Thyroid gland (tissue), 4 donors: ENCODE data around the gene GPR162. TPM values are rescaled to one million over a fixed set of nuclear protein-coding genes. Genes with fewer than 3 reads are reported as not detected.
"Not testable (repeated sequence)": the region's sequence is repeated elsewhere in the genome, so short reads cannot be mapped to it uniquely, and the experiment has no call there.

Source experiments
- DNase-seq, 2 donors: peaks; one replicate each; pipeline ENCODE4 v3.0.0-alpha.2; 2019
- H3K27ac ChIP-seq, 3 donors: fragments of 200-600 bp; sonication (generic); 1 replicate in 2 of 3; 2 replicates in 1 of 3; pipeline ENCODE4 v1.5.1; 2016 to 2019; ENCODE audit warnings: mild to moderate bottlenecking in 1 of 3, moderate library complexity in 1 of 3
- H3K27me3 ChIP-seq: fragments of 200-600 bp; sonication (generic); one replicate; pipeline ENCODE4 v1.5.1; 2019
- H3K36me3 ChIP-seq, 2 donors: fragments of 200-600 bp; sonication (generic); one replicate each; pipeline ENCODE4 v1.5.1; 2016 to 2019
- H3K4me1 ChIP-seq, 2 donors: fragments of 200-600 bp; sonication (generic); one replicate each; pipeline ENCODE4 v1.5.1; 2017 to 2019
- H3K4me3 ChIP-seq, 3 donors: fragments of 200-600 bp; sonication (generic); replicated peaks in 1 of 3; 1 replicate in 2 of 3; 2 replicates in 1 of 3; pipeline ENCODE4 v1.5.1; 2016; ENCODE audit warnings: mild to moderate bottlenecking in 1 of 3
- H3K9me3 ChIP-seq: fragments of 200-600 bp; sonication (generic); one replicate; pipeline ENCODE4 v1.5.1; 2017
- CTCF ChIP-seq, 6 experiments: fragments of 200-600 bp in 3 of 6; fragments of 450-650 bp in 3 of 6; sonication (generic) in 3 of 6; IDR thresholded peaks; one replicate each; pipeline ENCODE4 v1.5.1; 2016 to 2019; ENCODE audit warnings: antibody characterized with exemption in 6 of 6, mild to moderate bottlenecking in 2 of 6, inconsistent platforms in 1 of 6, moderate library complexity in 1 of 6
- POLR2A ChIP-seq, 2 donors: fragments of 450-650 bp; IDR thresholded peaks; one replicate each; pipeline ENCODE4 v1.6.1; 2017; ENCODE audit warnings: antibody characterized with exemption in 2 of 2, mild to moderate bottlenecking in 2 of 2, moderate library complexity in 1 of 2
- WGBS, 2 donors: methylation state at CpG; one replicate each; pipeline ENCODE4 v1.1.5; 2017; 5-methylcytosine and 5-hydroxymethylcytosine counted together
- intact Hi-C: fragments of 100-400 bp; cut with DNase I; formaldehyde crosslinking; loops from one replicate; pipeline ENCODE4 v1.15.1; 2023
- total RNA-seq, 4 donors: library from RNA; depleted of rRNA; stranded (reverse); fragments of >200 nt; gene quantifications; one replicate each; pipeline ENCODE4 v1.2.3, GENCODE V29; 2016

Gene GPR162
- total RNA-seq, 4 donors from 2014 or later = 0.34 to 1.1 (median 0.56) TPM

- WGBS, 2 donors = 35 to 36% methylated on average over 12 of the region's 12 CpGs
- no peaks in the 10 kb centered on the region for H3K9me3 ChIP-seq
- peak overlapping the region in 2 of 3 donors; percentile 84 to 98 for H3K27ac ChIP-seq
- DNase-seq = peak; percentile 81 to 85
- intact Hi-C loops = loop anchor here (2.0 to 5.0 kb wide), 3 partner anchors 43 to 98 kb away; partner anchors contain the start of gene ENO2
- peaks cover 26 to 42% of the 10 kb centered on the region in 2 donors for H3K4me1 ChIP-seq
- peaks cover 18 to 20% of the 10 kb centered on the region in 2 donors for H3K36me3 ChIP-seq
- H3K4me3 ChIP-seq = no peak overlapping the region
- H3K27me3 ChIP-seq = no peaks in the 10 kb centered on the region
- TF ChIP-seq CTCF (IDR thresholded peaks at IDR 0.05) (peak; percentile 78 to 98 (median 88)), POLR2A (IDR thresholded peaks at IDR 0.05) (no peak)
Measured at GRCh38 chr12:6869049-6870021, 47.7 kb downstream of the GPR162 start.

GRCh38 chr12:6870304-6870703, 48.7 kb downstream of the GPR162 start:
- not testable (repeated sequence) for H3K27me3 ChIP-seq, H3K4me3 ChIP-seq, DNase-seq, H3K27ac ChIP-seq, H3K9me3 ChIP-seq
- H3K4me1 ChIP-seq = peaks cover 26 to 42% of the 10 kb centered on the region in 2 donors
- WGBS, 2 donors = 77 to 80% methylated on average over 4 of the region's 4 CpGs
- peaks cover 12 to 15% of the 10 kb centered on the region in 2 donors for H3K36me3 ChIP-seq
- intact Hi-C loops = loop anchor here (5.0 kb wide), 2 partner anchors 42 to 97 kb away; partner anchors contain the start of gene ENO2

- 76 to 79% methylated on average over 7 to 12 of the region's 12 CpGs for WGBS, 2 donors
- peak overlapping the region in 1 of 3 donors; percentile 53 for H3K27ac ChIP-seq
- no peak for TF ChIP-seq POLR2A (IDR thresholded peaks at IDR 0.05)
- no peak for TF ChIP-seq CTCF (IDR thresholded peaks at IDR 0.05)
- no peak for DNase-seq
- intact Hi-C loops = loop anchor here (5.0 kb wide), 2 partner anchors 41 to 96 kb away; partner anchors contain the start of gene ENO2
- H3K36me3 ChIP-seq = peaks cover 12 to 14% of the 10 kb centered on the region in 2 donors
- peak overlapping the region in 1 of 3 donors; percentile 66 for H3K4me3 ChIP-seq
- no peaks in the 10 kb centered on the region for H3K27me3 ChIP-seq
- H3K4me1 ChIP-seq = peaks cover 26 to 42% of the 10 kb centered on the region in 2 donors
- no peaks in the 10 kb centered on the region for H3K9me3 ChIP-seq
Measured at GRCh38 chr12:6871052-6871957, 49.7 kb downstream of the GPR162 start.

- H3K4me3 ChIP-seq = peak overlapping the region; percentile 45 to 81 (median 66)
- intact Hi-C loops = loop anchor here (5.0 kb wide), 2 partner anchors 40 to 95 kb away; partner anchors contain the start of gene ENO2
- H3K27me3 ChIP-seq = no peaks in the 10 kb centered on the region
- peak; percentile 84 to 89 for DNase-seq
- 0 to 2% methylated on average over 16 to 17 of the region's 40 CpGs for WGBS, 2 donors
- H3K27ac ChIP-seq = peak overlapping the region; percentile 31 to 87 (median 53)
- H3K4me1 ChIP-seq = peaks cover 22 to 38% of the 10 kb centered on the region in 2 donors
- TF ChIP-seq POLR2A (IDR thresholded peaks at IDR 0.05) (no peak), CTCF (IDR thresholded peaks at IDR 0.05) (peak; percentile 67 to 99 (median 88))
- H3K36me3 ChIP-seq = peaks cover 12 to 14% of the 10 kb centered on the region in 2 donors
- no peaks in the 10 kb centered on the region for H3K9me3 ChIP-seq
Measured at GRCh38 chr12:6872073-6873048, 50.7 kb downstream of the GPR162 start.
